Measurements from ENCODE around the gene C5AR2. TPM values are rescaled to one million over a fixed set of nuclear protein-coding genes. Genes with fewer than 3 reads are reported as not detected.

Gene C5AR2
- total and polyA plus RNA-seq, 12 donors, result 0.28 to 4.4 (median 1.6) TPM

GRCh38 chr19:47370045-47370611 is 38.2 kb downstream of the C5AR2 start:
- Histone ChIP-seq H3K4me3 (no peak overlapping the region), H3K27me3 (no peaks in the 10 kb centered on the region), H3K9me3 (replicated peaks in 1 of 3) (no peaks in the 10 kb centered on the region), H3K36me3 (replicated peaks in 1 of 2) (peaks cover 0 to 62% of the 10 kb centered on the region in 2 donors), H3K27ac (peak overlapping the region in 3 of 5 donors; percentile 20 to 76 (median 70)), H3K4me1 (replicated peaks in 1 of 2) (peaks cover 0 to 12% of the 10 kb centered on the region in 2 donors)
- DNase-seq, result peak; percentile 60 to 87 (median 71)
- WGBS, 4 donors, result 25 to 49% (median 39%) methylated on average over 8 to 10 of the region's 10 CpGs
- TF ChIP-seq CTCF (IDR thresholded peaks at IDR 0.05), result no peak
- no peak for TF ChIP-seq POLR2A (IDR thresholded peaks at IDR 0.05)
- intact Hi-C loops (cut with DNase I), result no loop called here

- intact Hi-C loops (cut with DNase I), result no loop called here
- 79 to 88% (median 81%) methylated on average over 2 to 9 of the region's 9 CpGs for WGBS, 4 donors
- no peak for DNase-seq
- TF ChIP-seq CTCF (IDR thresholded peaks at IDR 0.05), result no peak
- TF ChIP-seq POLR2A (IDR thresholded peaks at IDR 0.05), result no peak
- Histone ChIP-seq H3K4me1 (replicated peaks in 1 of 2) (peaks cover 0 to 12% of the 10 kb centered on the region in 2 donors), H3K4me3 (no peak overlapping the region), H3K27ac (no peak overlapping the region), H3K27me3 (no peaks in the 10 kb centered on the region), H3K9me3 (replicated peaks in 1 of 3) (no peaks in the 10 kb centered on the region), H3K36me3 (replicated peaks in 1 of 2) (peaks cover 0 to 74% of the 10 kb centered on the region in 2 donors)
These were observed 39.3 kb downstream of the C5AR2 start for GRCh38 chr19:47371261-47371660.

GRCh38 chr19:47372603-47373002 is 40.6 kb downstream of the C5AR2 start:
- intact Hi-C loops (cut with DNase I), result no loop called here
- 87 to 94% (median 93%) methylated on average over 7 to 22 of the region's 22 CpGs; no CpG with 5 or more reads in 1 of the 4 donors for WGBS, 4 donors
- H3K36me3 ChIP-seq (replicated peaks in 1 of 2), result peaks cover 0 to 75% of the 10 kb centered on the region in 2 donors

More at GRCh38 chr19:47372603-47373002, 40.6 kb downstream of the C5AR2 start:
- no peak for DNase-seq
- TF ChIP-seq POLR2A (IDR thresholded peaks at IDR 0.05), result no peak
- no peak for TF ChIP-seq CTCF (IDR thresholded peaks at IDR 0.05)
- Histone ChIP-seq H3K4me1 (replicated peaks in 1 of 2) (peaks cover 0 to 21% of the 10 kb centered on the region in 2 donors), H3K9me3 (replicated peaks in 1 of 3) (no peaks in the 10 kb centered on the region), H3K27me3 (no peaks in the 10 kb centered on the region), H3K4me3 (no peak overlapping the region), H3K27ac (no peak overlapping the region)
